Panc1 (cell line): Measurements from ENCODE around the gene IGFALS. TPM values are rescaled to one million over a fixed set of nuclear protein-coding genes. Genes with fewer than 3 reads are reported as not detected.

ENCODE experiments used
- ATAC-seq: fragments of 200-7000 bp; cut with Tn5 transposase; 2 replicates; pipeline ENCODE4 v1.9.1; 2020; ENCODE audit warnings: mild to moderate bottlenecking, moderate library complexity
- BruUV-seq: library from RNA; stranded (reverse); fragments of 400-500 nt; replicated peaks from 2 replicates; lab custom pipeline; 2021; lab: Mats Ljungman, UMichigan
- CTCF ChIA-PET: fragments of 300-600 bp; sonication (Branson Sonifier 250); formaldehyde crosslinking; loops from one replicate; lab custom pipeline; 2022; ENCODE audit warnings: antibody characterized with exemption; lab: Charles Lee
- POLR2A ChIA-PET: fragments of 300-600 bp; sonication (Branson Sonifier 250); formaldehyde crosslinking; loops from one replicate; lab custom pipeline; 2022; ENCODE audit warnings: antibody characterized with exemption; lab: Charles Lee
- DNase-seq: peaks from one replicate; pipeline ENCODE4 v3.0.0-alpha.2; 2010; ENCODE audit warnings: low read depth, low spot score
- H3K27ac ChIP-seq: 2 replicates; pipeline ENCODE4 v1.5.1; 2011; ENCODE audit warnings: mild to moderate bottlenecking, low read length, inconsistent platforms
- H3K27me3 ChIP-seq: fragments of 200-500 bp; sonication (Bioruptor generic); 2 replicates; pipeline ENCODE4 v1.6.0; 2014; ENCODE audit warnings: low read length, inconsistent platforms; ENCODE audit not compliant: control insufficient read depth, insufficient read depth
- H3K36me3 ChIP-seq: fragments of 200-500 bp; sonication (Bioruptor generic); 2 replicates; pipeline ENCODE4 v1.5.1; 2014; ENCODE audit warnings: inconsistent platforms, mild to moderate bottlenecking, low read length, moderate library complexity; ENCODE audit not compliant: control insufficient read depth, insufficient read depth
- H3K4me1 ChIP-seq: 2 replicates; pipeline ENCODE4 v1.5.1; 2011; ENCODE audit warnings: inconsistent platforms, mild to moderate bottlenecking, low read length, moderate library complexity; ENCODE audit not compliant: control insufficient read depth, insufficient read depth
- H3K4me3 ChIP-seq, 2 experiments: 2 replicates each; pipeline ENCODE4 v1.5.1; 2011 to 2012; ENCODE audit warnings: low read depth in 2 of 2, low read length in 2 of 2, mild to moderate bottlenecking in 2 of 2, inconsistent platforms in 1 of 2, moderate library complexity in 1 of 2
- H3K9me3 ChIP-seq: fragments of 200-500 bp; sonication (Bioruptor generic); 2 replicates; pipeline ENCODE4 v1.5.1; 2014; ENCODE audit warnings: low read depth, mild to moderate bottlenecking, inconsistent platforms, low read length, moderate library complexity; ENCODE audit not compliant: control insufficient read depth, insufficient read depth
- POLR2AphosphoS5 ChIP-seq: IDR thresholded peaks from 2 replicates; pipeline ENCODE4 v1.6.1; 2012; ENCODE audit warnings: mild to moderate bottlenecking, low read depth, low read length, moderate library complexity
- REST ChIP-seq, 2 experiments: IDR thresholded peaks; 2 replicates each; pipeline ENCODE4 v1.6.1; 2011 to 2012; ENCODE audit warnings: low read depth in 2 of 2, control low read depth in 1 of 2, low read length in 1 of 2, mild to moderate bottlenecking in 1 of 2, moderate library complexity in 1 of 2; ENCODE audit not compliant: insufficient read depth in 1 of 2
- in situ Hi-C: cut with HindIII; loops from 2 replicates; pipeline ENCODE4 v1.10.0; 2016; ENCODE audit warnings: low sequenced_read_pairs, low pct_unique_long_range_greater_than_20kb
- intact Hi-C: fragments of 100-400 bp; cut with micrococcal nuclease; formaldehyde crosslinking; loops from one replicate; pipeline ENCODE4 v1.10.0; 2022; ENCODE audit not compliant: unreplicated experiment
- total RNA-seq: library from RNA; stranded (reverse); gene quantifications from one replicate; pipeline ENCODE4 v1.2.1, GENCODE V29; 2021; ENCODE audit not compliant: unreplicated experiment

IGFALS gene
- total RNA-seq, 1 experiment from 2014 or later = 0.10 TPM

DNA sequence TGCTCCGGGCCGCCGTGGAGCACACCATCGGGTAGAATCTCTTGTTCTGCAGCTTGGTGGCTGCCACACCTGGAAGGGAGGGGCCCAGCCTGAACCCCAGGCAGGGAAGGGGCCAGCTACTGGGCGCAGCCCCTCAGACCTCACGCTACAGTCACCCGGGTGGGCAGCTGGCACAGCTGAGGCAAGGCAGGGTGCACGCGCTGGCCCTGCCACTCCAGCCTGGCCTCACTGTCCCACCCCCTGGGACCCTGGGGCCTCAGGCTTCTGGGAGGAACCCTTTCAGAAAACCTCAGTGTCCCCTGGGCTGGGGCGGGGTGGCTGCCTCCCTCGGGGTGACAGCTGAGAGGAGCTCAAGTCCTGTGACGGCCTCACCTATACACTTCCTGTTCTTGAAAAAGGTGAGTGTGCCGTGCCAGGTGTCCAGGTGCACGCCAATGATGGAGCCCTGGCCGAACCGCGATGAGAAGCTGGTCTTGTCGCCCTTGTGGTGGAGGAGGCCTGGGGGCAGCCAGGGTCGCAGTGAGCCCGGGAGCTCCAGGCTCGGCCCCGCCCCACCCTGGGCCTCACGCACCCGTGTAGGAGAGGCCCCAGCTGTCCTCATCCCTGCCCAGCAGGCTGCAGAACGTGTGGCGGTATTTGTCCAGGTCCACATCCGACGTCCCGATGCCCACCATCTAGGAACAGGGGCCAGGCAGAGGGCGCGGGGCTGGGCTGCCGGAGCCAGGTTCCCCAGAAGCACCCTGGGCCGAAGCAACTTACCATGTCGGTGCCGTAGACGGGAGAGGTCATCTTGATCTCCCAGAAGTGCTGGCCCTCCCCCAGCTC is 15.9 kb downstream of the IGFALS start:
- no TSS peak for BruUV-seq
- ATAC-seq = no peak
- intact Hi-C loops = loop anchor here (10.0 kb wide), 1 partner anchor 1093 kb away; the partner anchor contains the start of genes JMJD8 and STUB1
- peak overlapping the region; percentile 77; the same call in 1 of the 2 replicates for H3K27ac ChIP-seq
- POLR2A ChIA-PET = no interaction called here
- H3K4me1 ChIP-seq = peaks cover 61% of the 10 kb centered on the region
- H3K27me3 ChIP-seq = no peaks in the 10 kb centered on the region
- TF ChIP-seq REST (IDR thresholded peaks at IDR 0.05; ENCODE audit: insufficient read depth in 1 of 2, low read depth in 2 of 2, low read length in 1 of 2) (no peak), POLR2AphosphoS5 (peak; percentile 51; the same call in 1 of the 2 replicates)
- H3K36me3 ChIP-seq = no peaks in the 10 kb centered on the region; the same call in 1 of the 2 replicates
- no peaks in the 10 kb centered on the region for H3K9me3 ChIP-seq
- in situ Hi-C loops = no loop called here
- CTCF ChIA-PET = interaction anchor here (0.6 kb wide), 1 partner anchor 46 kb away, joined by 17 read pairs; no protein-coding TSS in a partner anchor
- no peak overlapping the region for H3K4me3 ChIP-seq
- DNase-seq = no peak

GRCh38 chr16:1776991-1777374 is 16.5 kb downstream of the IGFALS start:
- H3K4me3 ChIP-seq = no peak overlapping the region
- BruUV-seq = no TSS peak

More at GRCh38 chr16:1776991-1777374, 16.5 kb downstream of the IGFALS start:
- POLR2A ChIA-PET = no interaction called here
- CTCF ChIA-PET = interaction anchor here (0.6 kb wide), 1 partner anchor 47 kb away, joined by 17 read pairs; no protein-coding TSS in a partner anchor
- DNase-seq (no peak), ATAC-seq (no peak)
- TF ChIP-seq REST (IDR thresholded peaks at IDR 0.05; ENCODE audit: insufficient read depth in 1 of 2, low read depth in 2 of 2, low read length in 1 of 2) = no peak
- TF ChIP-seq POLR2AphosphoS5 = 0 out of 2 replicates have a peak, but pooled peaks have one; percentile 42
- Histone ChIP-seq H3K4me1 (peaks cover 61% of the 10 kb centered on the region), H3K27me3 (no peaks in the 10 kb centered on the region), H3K27ac (peak overlapping the region; percentile 70), H3K9me3 (no peaks in the 10 kb centered on the region), H3K36me3 (no peaks in the 10 kb centered on the region; the same call in 1 of the 2 replicates)
- intact Hi-C loops (loop anchor here (10.0 kb wide), 1 partner anchor 1092 kb away; the partner anchor contains the start of genes JMJD8 and STUB1), in situ Hi-C loops (no loop called here)
